Fibroblast of mammary gland (primary cell): ENCODE results near the gene GON4L.
A peak's percentile ranks its signal among the peaks of the same experiment; 100 is the strongest.
"Not testable (repeated sequence)": the region's sequence is repeated elsewhere in the genome, so short reads cannot be mapped to it uniquely, and the experiment has no call there.

Experiments
- DNase-seq: peaks from one replicate; pipeline ENCODE4 v3.0.0-alpha.2; 2010; ENCODE audit warnings: low read depth
- H3K4me3 ChIP-seq: 2 replicates; pipeline ENCODE4 v1.5.1; 2011; ENCODE audit warnings: low read depth, mild to moderate bottlenecking, low read length, moderate library complexity; ENCODE audit not compliant: control insufficient read depth
- TF ChIP-seq, protein P1 (sequence below): conservative IDR thresholded peaks from 2 replicates; pipeline ENCODE4 v1.5.1; 2011; ENCODE audit warnings: low read depth, low read length, inconsistent platforms; ENCODE audit not compliant: control insufficient read depth, insufficient read depth

Gene GON4L

DNA sequence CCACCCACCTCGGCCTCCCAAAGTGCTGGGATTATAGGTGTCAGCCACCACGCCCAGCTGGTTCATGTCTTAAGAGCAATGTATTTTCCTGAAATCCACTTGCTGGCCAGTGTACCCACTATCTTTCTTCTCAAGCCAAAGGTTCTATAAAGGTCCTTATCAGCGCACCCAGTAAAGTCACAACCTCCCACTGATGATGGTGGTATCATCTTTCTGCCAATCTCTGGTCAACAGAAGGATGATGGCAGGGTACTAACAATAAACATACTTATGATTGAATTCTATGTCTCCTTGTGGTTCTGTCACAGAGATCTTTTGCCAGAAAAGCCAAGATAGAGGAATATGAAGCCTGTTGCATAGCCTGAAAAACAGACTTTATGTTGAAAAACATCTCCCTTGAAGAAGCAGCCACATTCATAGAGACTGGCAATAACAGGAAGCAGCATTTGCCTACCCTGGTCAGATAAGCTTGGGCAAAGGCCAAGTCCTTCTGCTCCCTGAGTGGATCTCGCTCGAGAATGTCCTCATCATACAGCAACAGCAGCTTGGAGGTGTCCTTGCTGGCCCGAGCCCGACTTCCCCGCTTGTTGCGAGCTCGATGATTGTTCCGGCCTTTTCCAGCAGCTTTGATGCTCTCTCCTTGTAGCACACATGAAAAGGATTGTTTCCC lies 95.1 kb downstream of the GON4L start:
- no peak overlapping the region for H3K4me3 ChIP-seq
- TF ChIP-seq, protein P1, sequence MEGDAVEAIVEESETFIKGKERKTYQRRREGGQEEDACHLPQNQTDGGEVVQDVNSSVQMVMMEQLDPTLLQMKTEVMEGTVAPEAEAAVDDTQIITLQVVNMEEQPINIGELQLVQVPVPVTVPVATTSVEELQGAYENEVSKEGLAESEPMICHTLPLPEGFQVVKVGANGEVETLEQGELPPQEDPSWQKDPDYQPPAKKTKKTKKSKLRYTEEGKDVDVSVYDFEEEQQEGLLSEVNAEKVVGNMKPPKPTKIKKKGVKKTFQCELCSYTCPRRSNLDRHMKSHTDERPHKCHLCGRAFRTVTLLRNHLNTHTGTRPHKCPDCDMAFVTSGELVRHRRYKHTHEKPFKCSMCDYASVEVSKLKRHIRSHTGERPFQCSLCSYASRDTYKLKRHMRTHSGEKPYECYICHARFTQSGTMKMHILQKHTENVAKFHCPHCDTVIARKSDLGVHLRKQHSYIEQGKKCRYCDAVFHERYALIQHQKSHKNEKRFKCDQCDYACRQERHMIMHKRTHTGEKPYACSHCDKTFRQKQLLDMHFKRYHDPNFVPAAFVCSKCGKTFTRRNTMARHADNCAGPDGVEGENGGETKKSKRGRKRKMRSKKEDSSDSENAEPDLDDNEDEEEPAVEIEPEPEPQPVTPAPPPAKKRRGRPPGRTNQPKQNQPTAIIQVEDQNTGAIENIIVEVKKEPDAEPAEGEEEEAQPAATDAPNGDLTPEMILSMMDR, result no peak
- DNase-seq, result no peak

GRCh38 chr1:155760751-155761475 lies 96.1 kb downstream of the GON4L start:
- TF ChIP-seq, protein P1, result no peak
- no peak for DNase-seq
- no peak overlapping the region for H3K4me3 ChIP-seq

DNA sequence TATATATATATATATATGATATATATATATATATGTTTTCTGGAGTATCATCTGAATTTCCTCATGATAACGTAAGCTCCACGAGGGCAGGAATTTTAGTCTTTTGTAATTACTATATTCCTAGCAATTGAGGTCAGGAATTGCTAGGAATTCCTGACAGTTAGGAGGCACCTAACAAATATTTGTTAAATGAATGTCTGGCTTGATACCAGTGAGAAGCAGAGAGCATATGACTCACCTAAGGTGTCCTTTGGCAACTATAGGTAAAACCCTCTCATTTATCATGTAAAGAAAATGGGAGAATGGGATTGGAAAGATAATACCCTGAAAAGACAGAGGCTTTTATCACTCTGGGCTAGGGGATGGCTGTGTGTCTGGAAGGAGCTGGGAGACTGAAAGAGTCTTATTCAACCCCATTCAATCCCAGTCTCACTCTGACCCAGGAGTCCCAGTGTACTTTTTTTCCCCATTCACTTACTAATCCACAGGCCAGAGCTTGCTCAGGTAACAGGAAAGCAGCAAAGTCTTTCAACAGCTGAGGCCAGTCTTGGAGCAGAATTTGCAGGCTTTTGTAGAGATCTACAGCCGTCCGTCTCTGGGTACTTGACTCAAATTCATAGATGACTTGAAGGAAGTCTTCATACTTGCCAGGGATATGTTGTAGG lies 96.9 kb downstream of the GON4L start:
- TF ChIP-seq, protein P1, result no peak
- DNase-seq, result no peak

DNA sequence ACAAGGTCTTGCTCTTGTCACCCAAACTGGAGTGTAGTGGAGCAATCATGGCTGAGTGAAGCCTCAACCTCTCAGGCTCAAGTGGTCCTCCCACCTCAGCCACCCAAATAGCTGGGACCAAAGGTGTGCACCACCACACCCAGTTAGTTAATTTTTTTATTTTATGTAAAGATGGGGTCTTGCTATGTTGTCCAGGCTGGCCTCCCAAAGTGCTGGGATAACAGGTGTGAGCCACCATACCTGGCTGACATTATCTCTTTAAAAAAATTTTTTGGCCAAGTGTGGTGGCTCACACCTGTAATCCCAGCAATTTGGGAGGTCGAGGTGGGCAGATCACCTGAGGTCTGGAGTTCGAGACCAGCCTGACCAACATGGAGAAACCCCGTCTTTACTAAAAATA lies 98.0 kb downstream of the GON4L start:
- not testable (repeated sequence) for DNase-seq, H3K4me3 ChIP-seq

More for the DNA sequence above, 96.9 kb downstream of the GON4L start:
- no peak overlapping the region for H3K4me3 ChIP-seq

DNA sequence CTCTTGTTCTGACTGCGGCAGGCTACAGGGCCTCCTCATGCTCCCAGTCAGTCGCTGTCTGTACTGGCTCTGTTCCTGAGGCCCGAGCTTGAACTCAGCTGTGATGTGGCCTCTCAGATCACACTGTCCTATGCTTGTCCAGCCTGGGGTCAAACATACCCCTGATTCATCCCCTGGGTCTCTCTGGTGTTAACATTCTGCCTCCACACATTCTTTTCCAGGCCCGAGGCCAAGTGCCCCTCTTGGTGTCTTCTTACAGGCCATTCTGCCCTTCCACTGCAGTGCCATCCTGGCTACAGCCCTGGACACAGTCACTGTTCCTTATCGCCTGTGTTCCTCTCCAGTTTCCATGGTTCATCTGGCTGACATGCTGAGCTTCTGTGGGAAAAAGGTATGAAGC lies 108.9 kb downstream of the GON4L start:
- peak; percentile 5 for DNase-seq
- H3K4me3 ChIP-seq, result not testable (repeated sequence)

DNA sequence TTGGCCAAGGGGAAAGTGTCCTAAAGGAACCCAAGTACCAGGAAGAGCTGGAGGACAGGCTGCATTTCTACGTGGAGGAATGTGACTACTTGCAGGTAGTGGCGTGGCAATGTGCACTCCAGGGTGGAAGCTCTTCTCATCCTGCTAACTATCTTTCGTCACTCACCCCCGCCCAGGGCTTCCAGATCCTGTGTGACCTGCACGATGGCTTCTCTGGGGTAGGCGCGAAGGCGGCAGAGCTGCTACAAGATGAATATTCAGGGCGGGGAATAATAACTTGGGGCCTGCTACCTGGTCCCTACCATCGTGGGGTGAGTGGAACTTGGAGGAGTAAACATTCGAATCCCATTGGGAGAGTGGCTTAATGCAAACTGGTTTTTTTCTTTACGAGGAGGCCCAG lies 109.4 kb downstream of the GON4L start:
- DNase-seq, H3K4me3 ChIP-seq: not testable (repeated sequence)

DNA sequence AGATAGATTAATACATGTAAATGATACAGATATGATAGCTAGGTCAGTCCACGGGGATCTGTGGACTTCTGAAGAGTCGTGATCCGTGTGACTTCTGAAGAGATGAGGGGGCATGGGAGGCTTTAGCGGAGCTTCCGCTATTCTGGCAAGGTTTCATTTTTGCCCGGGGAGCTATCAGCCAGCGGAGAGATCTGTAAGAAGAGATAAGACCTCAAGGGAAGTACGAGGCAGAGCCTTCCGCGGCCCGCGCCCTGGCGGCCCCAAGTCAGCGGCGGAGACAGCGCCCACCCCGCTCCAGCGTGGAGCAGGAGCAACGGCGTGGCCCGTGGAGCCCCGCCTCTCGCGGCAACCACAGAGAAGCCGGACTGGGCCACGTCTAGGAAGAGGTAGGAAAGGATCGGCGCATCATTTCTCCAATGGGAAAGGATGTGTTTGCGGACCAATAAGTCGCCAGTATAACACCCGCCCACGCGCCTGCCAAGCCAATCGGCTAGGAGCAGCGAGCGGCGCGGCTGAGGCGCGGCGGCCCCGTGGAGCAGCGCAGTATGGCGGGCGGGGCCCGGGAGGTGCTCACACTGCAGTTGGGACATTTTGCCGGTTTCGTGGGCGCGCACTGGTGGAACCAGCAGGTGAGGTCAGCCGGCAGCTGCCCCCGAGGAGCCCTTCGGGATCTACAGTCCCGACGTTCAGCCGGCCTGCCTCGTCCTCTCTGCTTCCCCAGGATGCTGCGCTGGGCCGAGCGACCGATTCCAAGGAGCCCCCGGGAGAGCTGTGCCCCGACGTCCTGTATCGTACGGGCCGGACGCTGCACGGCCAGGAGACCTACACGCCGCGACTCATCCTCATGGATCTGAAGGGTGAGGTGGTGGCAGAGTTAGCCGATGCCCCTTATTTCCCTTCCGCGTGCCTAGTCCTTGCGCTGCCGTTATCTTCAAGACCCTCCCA lies 111.5 kb downstream of the GON4L start:
- DNase-seq, result peak; percentile 98
- H3K4me3 ChIP-seq, result peak overlapping the region; percentile 64

DNA sequence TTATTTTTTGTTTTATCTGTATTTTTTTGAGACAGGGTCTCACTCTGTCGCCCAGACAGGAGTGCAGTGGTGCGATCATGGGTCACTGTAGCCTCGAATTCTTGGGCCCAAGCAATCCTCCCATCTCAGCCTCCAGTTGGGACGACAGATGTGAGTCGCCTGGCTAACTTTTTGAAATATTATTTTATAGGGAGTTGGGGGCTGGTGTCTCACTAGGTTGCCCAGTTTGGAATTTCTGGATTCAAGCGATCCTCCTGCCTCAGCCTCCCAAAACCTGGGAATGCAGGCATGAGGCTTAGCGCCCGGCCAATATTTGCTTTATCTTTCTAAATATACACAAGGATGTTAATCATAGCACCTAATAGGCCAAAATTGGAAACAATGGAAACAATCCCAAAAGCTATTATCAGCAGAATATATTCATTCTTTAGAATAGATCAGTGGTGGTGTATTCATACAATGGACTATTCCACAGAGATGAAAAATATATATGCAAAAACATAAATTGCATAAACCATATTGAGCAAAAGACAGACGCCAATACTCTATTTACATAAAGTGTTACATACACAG lies 112.2 kb downstream of the GON4L start:
- TF ChIP-seq, protein P1, result no peak
- peak overlapping the region; percentile 64 for H3K4me3 ChIP-seq
- DNase-seq, result no peak
